T-helper 1 cell treated with Interleukin-12 subunit alpha and Interleukin-12 subunit beta and Interleukin-4 antibody, amounts not matched to agents 30 ng/mL and 1 ng/mL, for 36 hours (primary cell): ENCODE results near the gene TMEM18. TPM values are rescaled to one million over a fixed set of nuclear protein-coding genes. Genes with fewer than 3 reads are reported as not detected.
"Not testable (repeated sequence)": the region's sequence is repeated elsewhere in the genome, so short reads cannot be mapped to it uniquely, and the experiment has no call there.

ENCODE experiments used
- intact Hi-C: fragments of 100-400 bp; cut with micrococcal nuclease; formaldehyde crosslinking; loops from one replicate; pipeline ENCODE4 v1.15.1; 2024
- total RNA-seq: library from RNA; stranded (reverse); gene quantifications from 2 replicates; pipeline ENCODE4 v1.2.3, GENCODE V29; 2022

The TMEM18 gene
- total RNA-seq, 1 donor from 2014 or later = 27.6 TPM

GRCh38 chr2:694174-694573, 17.0 kb upstream of the TMEM18 start:
- intact Hi-C loops = no loop called here

GRCh38 chr2:693606-694005, 16.4 kb upstream of the TMEM18 start:
- intact Hi-C loops = no loop called here

GRCh38 chr2:692767-693166, 15.6 kb upstream of the TMEM18 start:
- intact Hi-C loops = no loop called here

GRCh38 chr2:691821-692761, 14.9 kb upstream of the TMEM18 start:
- intact Hi-C loops = no loop called here

- intact Hi-C loops = no loop called here
These were observed 13.6 kb upstream of the TMEM18 start for GRCh38 chr2:690799-691198.

GRCh38 chr2:689877-690510, 12.8 kb upstream of the TMEM18 start:
- intact Hi-C loops = no loop called here

- intact Hi-C loops = no loop called here
These were observed 12.0 kb upstream of the TMEM18 start for GRCh38 chr2:689237-689636.

- intact Hi-C loops = no loop called here
These were observed 11.4 kb upstream of the TMEM18 start for GRCh38 chr2:688504-689076.

GRCh38 chr2:685421-685820, 8.2 kb upstream of the TMEM18 start:
- intact Hi-C loops = no loop called here

- intact Hi-C loops = not testable (repeated sequence)
These were observed 7.7 kb upstream of the TMEM18 start for GRCh38 chr2:684913-685312.

- intact Hi-C loops = no loop called here
These were observed 5.0 kb upstream of the TMEM18 start for GRCh38 chr2:682226-682625.

- intact Hi-C loops = no loop called here
These were observed 4.1 kb upstream of the TMEM18 start for GRCh38 chr2:681312-681711.

GRCh38 chr2:680496-680895, 3.3 kb upstream of the TMEM18 start:
- intact Hi-C loops = no loop called here

GRCh38 chr2:678964-679363, 1.8 kb upstream of the TMEM18 start:
- intact Hi-C loops = no loop called here

- intact Hi-C loops = loop anchor here (1.0 to 2.0 kb wide), 7 partner anchors 41 to 1935 kb away; partner anchors contain the start of genes ACP1 and SH3YL1
These were observed 849 bp upstream of the TMEM18 start for GRCh38 chr2:677959-678550.

- intact Hi-C loops = loop anchor here (1.0 to 2.0 kb wide), 7 partner anchors 39 to 1937 kb away; partner anchors contain the start of genes ACP1 and SH3YL1
These were observed 555 bp downstream of the TMEM18 start for GRCh38 chr2:676647-677055.

GRCh38 chr2:675982-676646, 1.1 kb downstream of the TMEM18 start:
- intact Hi-C loops = loop anchor here (2.0 kb wide), 1 partner anchor 281 kb away; no protein-coding TSS in a partner anchor

GRCh38 chr2:675460-675859, 1.7 kb downstream of the TMEM18 start:
- intact Hi-C loops = no loop called here

GRCh38 chr2:675051-675450, 2.2 kb downstream of the TMEM18 start:
- intact Hi-C loops = no loop called here

- intact Hi-C loops = no loop called here
These were observed 2.8 kb downstream of the TMEM18 start for GRCh38 chr2:674321-674985.
